GM12864 (cell line): ENCODE data around the gene S100A16.
"Not testable (repeated sequence)": the region's sequence is repeated elsewhere in the genome, so short reads cannot be mapped to it uniquely, and the experiment has no call there.

Experiments used
- DNase-seq: peaks from one replicate; pipeline ENCODE4 v3.0.0-alpha.2; 2011; ENCODE audit warnings: low read depth
- H3K4me3 ChIP-seq: 2 replicates; pipeline ENCODE4 v1.5.1; 2011; ENCODE audit warnings: mild to moderate bottlenecking, low read depth, low read length, control low read depth
- CTCF ChIP-seq: IDR thresholded peaks from 2 replicates; pipeline ENCODE4 v1.5.1; 2011; ENCODE audit warnings: low read depth, mild to moderate bottlenecking, moderate library complexity, low read length, control low read depth, inconsistent platforms; ENCODE audit errors: missing control alignments

S100A16 gene

GRCh38 chr1:153588482-153588881, 24.5 kb downstream of the S100A16 start:
- DNase-seq = no peak

GRCh38 chr1:153588033-153588432, 24.9 kb downstream of the S100A16 start:
- not testable (repeated sequence) for H3K4me3 ChIP-seq, DNase-seq

More at GRCh38 chr1:153588482-153588881, 24.5 kb downstream of the S100A16 start:
- H3K4me3 ChIP-seq = no peak overlapping the region
- no peak for TF ChIP-seq CTCF

GRCh38 chr1:153587314-153587713, 25.6 kb downstream of the S100A16 start:
- no peak overlapping the region for H3K4me3 ChIP-seq
- no peak for TF ChIP-seq CTCF
- no peak for DNase-seq

GRCh38 chr1:153586347-153586746, 26.6 kb downstream of the S100A16 start:
- no peak for DNase-seq
- no peak for TF ChIP-seq CTCF
- no peak overlapping the region for H3K4me3 ChIP-seq

- no peak for TF ChIP-seq CTCF
Measured at GRCh38 chr1:153585006-153585405, 27.9 kb downstream of the S100A16 start.

GRCh38 chr1:153583976-153584375, 29.0 kb downstream of the S100A16 start:
- TF ChIP-seq CTCF = no peak
- DNase-seq = no peak
- H3K4me3 ChIP-seq = no peak overlapping the region

More at GRCh38 chr1:153585006-153585405, 27.9 kb downstream of the S100A16 start:
- no peak for DNase-seq
- no peak overlapping the region for H3K4me3 ChIP-seq

- not testable (repeated sequence) for H3K4me3 ChIP-seq, DNase-seq
Measured at GRCh38 chr1:153583514-153583913, 29.4 kb downstream of the S100A16 start.

GRCh38 chr1:153582836-153583235, 30.1 kb downstream of the S100A16 start:
- DNase-seq, H3K4me3 ChIP-seq: not testable (repeated sequence)

- DNase-seq = no peak
- no peak for TF ChIP-seq CTCF
- no peak overlapping the region for H3K4me3 ChIP-seq
Measured at GRCh38 chr1:153578936-153579335, 34.0 kb downstream of the S100A16 start.
